Neuronal stem cell (in vitro differentiated cells): ENCODE data around the gene SMIM28. TPM values are rescaled to one million over a fixed set of nuclear protein-coding genes. Genes with fewer than 3 reads are reported as not detected.

ENCODE experiments used
- DNase-seq: peaks from one replicate; pipeline ENCODE4 v3.0.0-alpha.2; 2013; ENCODE audit warnings: low spot score
- H2AFZ ChIP-seq: one replicate; pipeline ENCODE4 v1.6.1; 2013; ENCODE audit warnings: mild to moderate bottlenecking, low read length, inconsistent platforms
- H2AK5ac ChIP-seq: 2 replicates; pipeline ENCODE4 v1.6.1; 2013; ENCODE audit warnings: low read depth, mild to moderate bottlenecking, inconsistent platforms, low read length, moderate library complexity, mixed read lengths
- H2BK120ac ChIP-seq: 2 replicates; pipeline ENCODE4 v1.6.1; 2013; ENCODE audit warnings: low read depth, mild to moderate bottlenecking, inconsistent platforms, low read length, moderate library complexity, mixed read lengths
- H2BK12ac ChIP-seq: one replicate; pipeline ENCODE4 v1.6.1; 2013; ENCODE audit warnings: low read length, inconsistent platforms
- H2BK15ac ChIP-seq: 2 replicates; pipeline ENCODE4 v1.6.1; 2013; ENCODE audit warnings: mild to moderate bottlenecking, low read length, inconsistent platforms, mixed read lengths
- H2BK5ac ChIP-seq: one replicate; pipeline ENCODE4 v1.6.1; 2013; ENCODE audit warnings: inconsistent platforms, mild to moderate bottlenecking, low read length, moderate library complexity
- H3K14ac ChIP-seq: one replicate; pipeline ENCODE4 v1.6.1; 2013; ENCODE audit warnings: low read length, inconsistent platforms
- H3K18ac ChIP-seq: 2 replicates; pipeline ENCODE4 v1.6.1; 2013; ENCODE audit warnings: low read length, inconsistent platforms
- H3K23ac ChIP-seq: 2 replicates; pipeline ENCODE4 v1.6.1; 2013; ENCODE audit warnings: low read depth, mild to moderate bottlenecking, mixed read lengths, low read length, inconsistent platforms; ENCODE audit not compliant: poor library complexity
- H3K27ac ChIP-seq: replicated peaks from 3 replicates; pipeline ENCODE4 v1.5.1; 2013; ENCODE audit warnings: low read length, inconsistent platforms
- H3K27me3 ChIP-seq, 3 experiments: 2 replicates each; pipeline ENCODE4 v1.6.1; 2013; ENCODE audit warnings: low read length in 3 of 3, mild to moderate bottlenecking in 2 of 3, inconsistent platforms in 1 of 3, low read depth in 1 of 3, mixed read lengths in 1 of 3, moderate library complexity in 1 of 3; ENCODE audit not compliant: control insufficient read depth in 3 of 3, insufficient read depth in 3 of 3
- H3K36me3 ChIP-seq, 2 donors: replicated peaks in 1 of 2; 2 replicates each; pipeline ENCODE4 v1.6.1; 2013; ENCODE audit warnings: low read length in 2 of 2; ENCODE audit not compliant: control insufficient read depth in 2 of 2, insufficient read depth in 2 of 2
- H3K4ac ChIP-seq: 2 replicates; pipeline ENCODE4 v1.6.1; 2013; ENCODE audit warnings: inconsistent platforms, mild to moderate bottlenecking, low read length, moderate library complexity
- H3K4me1 ChIP-seq, 2 donors: 1 replicate in 1 of 2; 2 replicates in 1 of 2; pipeline ENCODE4 v1.6.1; 2013; ENCODE audit warnings: low read length in 2 of 2, low read depth in 1 of 2; ENCODE audit not compliant: control insufficient read depth in 2 of 2, insufficient read depth in 1 of 2
- H3K4me2 ChIP-seq: one replicate; pipeline ENCODE4 v1.6.1; 2013; ENCODE audit warnings: mild to moderate bottlenecking, low read length, inconsistent platforms; ENCODE audit not compliant: insufficient read depth, poor library complexity, severe bottlenecking
- H3K4me3 ChIP-seq, 2 donors: 2 replicates each; pipeline ENCODE4 v1.5.1; 2013; ENCODE audit warnings: low read length in 2 of 2, mild to moderate bottlenecking in 2 of 2, inconsistent platforms in 1 of 2, moderate library complexity in 1 of 2
- H3K79me1 ChIP-seq: one replicate; pipeline ENCODE4 v1.6.1; 2013; ENCODE audit warnings: low read depth, mild to moderate bottlenecking, inconsistent platforms, low read length, moderate library complexity
- H3K9ac ChIP-seq: one replicate; pipeline ENCODE4 v1.6.1; 2013; ENCODE audit warnings: mild to moderate bottlenecking, low read depth, low read length, inconsistent platforms; ENCODE audit not compliant: poor library complexity
- H3K9me3 ChIP-seq, 2 donors: replicated peaks in 1 of 2; 2 replicates each; pipeline versions ENCODE3 to v1.6.1; 2013; ENCODE audit warnings: low read length in 2 of 2, mild to moderate bottlenecking in 2 of 2, inconsistent platforms in 1 of 2, low read depth in 1 of 2, mixed read lengths in 1 of 2, moderate library complexity in 1 of 2; ENCODE audit not compliant: control insufficient read depth in 2 of 2, insufficient read depth in 1 of 2
- H4K8ac ChIP-seq: one replicate; pipeline ENCODE4 v1.6.1; 2013; ENCODE audit warnings: low read depth, mild to moderate bottlenecking, inconsistent platforms, low read length, moderate library complexity
- H4K91ac ChIP-seq: one replicate; pipeline ENCODE4 v1.6.1; 2013; ENCODE audit warnings: low read length, low read depth, mild to moderate bottlenecking, inconsistent platforms; ENCODE audit not compliant: poor library complexity
- WGBS, 2 donors: extraction: QIAGEN DNeasy Blood & Tissue Kit; methylation state at CpG; one replicate each; pipeline ENCODE4 v1.1.7; 2013; ENCODE audit warnings: missing lambda C conversion rate in 2 of 2, mixed read lengths in 1 of 2; ENCODE audit not compliant: insufficient read length in 2 of 2, insufficient replicate concordance in 1 of 2; ENCODE audit errors: extremely low coverage in 2 of 2; 5-methylcytosine and 5-hydroxymethylcytosine counted together
- polyA plus RNA-seq, 2 experiments: library from polyadenylated mRNA; stranded (reverse); fragments of 200-250 nt; gene quantifications; one replicate each; pipeline ENCODE4 v1.2.3, GENCODE V29; 2013

Gene SMIM28
- not detected for polyA plus RNA-seq (2013, experiment 1 of 2)
- not detected for polyA plus RNA-seq (2013, experiment 2 of 2)

GRCh38 chr6:138377844-138378243 lies at the start of gene SMIM28:
Gene SMIM28 (plus strand): TSS chr6:138377905. CDS start chr6:138378073, 168 bp downstream.
- H2BK120ac ChIP-seq: no peak within 1 kb of the TSS
- H3K4me3 ChIP-seq: no peak within 1 kb of the TSS
- no peaks in the 10 kb centered on the region for H3K36me3 ChIP-seq
- no peak within 1 kb of the TSS for H4K91ac ChIP-seq
- no peak within 1 kb of the TSS for H3K27ac ChIP-seq
- H2AK5ac ChIP-seq: no peak within 1 kb of the TSS
- H3K4ac ChIP-seq: no peak within 1 kb of the TSS
- H3K23ac ChIP-seq: no peak within 1 kb of the TSS
- H2BK5ac ChIP-seq: no peak within 1 kb of the TSS
- no peak within 1 kb of the TSS for H3K14ac ChIP-seq
- H2BK12ac ChIP-seq: no peak within 1 kb of the TSS
- H3K27me3 ChIP-seq: peaks cover 0 to 4% (median 0%) of the 10 kb centered on the region in 3 experiments
- H2BK15ac ChIP-seq: no peak within 1 kb of the TSS
- no peak within 1 kb of the TSS for H3K18ac ChIP-seq
- H2AFZ ChIP-seq: no peak within 1 kb of the TSS
- no peaks in the 10 kb centered on the region for H3K4me1 ChIP-seq
- no peaks in the 10 kb centered on the region for H3K9me3 ChIP-seq
- WGBS, 2 donors: no CpG with 5 or more reads among the region's 6 CpGs
- H4K8ac ChIP-seq: peak within 1 kb of the TSS; percentile 86
- peaks cover 1% of the 10 kb centered on the region for H3K79me1 ChIP-seq
- H3K9ac ChIP-seq: no peak within 1 kb of the TSS
- no peak for DNase-seq
- H3K4me2 ChIP-seq: no peak within 1 kb of the TSS

GRCh38 chr6:138328210-138328609 lies 49.5 kb upstream of the SMIM28 start:
- H3K4me2 ChIP-seq: no peak overlapping the region
- H3K9me3 ChIP-seq: no peaks in the 10 kb centered on the region
- no peak overlapping the region for H3K14ac ChIP-seq
- no peak overlapping the region for H2AK5ac ChIP-seq
- no peak overlapping the region for H2BK120ac ChIP-seq
- no peak overlapping the region for H2BK12ac ChIP-seq
- no peak overlapping the region for H4K91ac ChIP-seq
- H3K4ac ChIP-seq: no peak overlapping the region
- no peak overlapping the region for H3K9ac ChIP-seq
- 100% methylated on average over 1 of the region's 3 CpGs; no CpG with 5 or more reads in 1 of the 2 donors for WGBS, 2 donors
- H3K27ac ChIP-seq: no peak overlapping the region
- DNase-seq: no peak
- H3K4me3 ChIP-seq: no peak overlapping the region
- no peak overlapping the region for H4K8ac ChIP-seq
- H3K4me1 ChIP-seq: peaks cover 0 to 3% of the 10 kb centered on the region in 2 donors
- H2AFZ ChIP-seq: no peak overlapping the region
- no peak overlapping the region for H2BK15ac ChIP-seq
- peaks cover 0 to 2% of the 10 kb centered on the region in 2 donors for H3K36me3 ChIP-seq
- no peak overlapping the region for H3K23ac ChIP-seq
- H3K27me3 ChIP-seq: no peaks in the 10 kb centered on the region
- H3K18ac ChIP-seq: no peak overlapping the region
- H2BK5ac ChIP-seq: no peak overlapping the region
- no peaks in the 10 kb centered on the region for H3K79me1 ChIP-seq

DNA sequence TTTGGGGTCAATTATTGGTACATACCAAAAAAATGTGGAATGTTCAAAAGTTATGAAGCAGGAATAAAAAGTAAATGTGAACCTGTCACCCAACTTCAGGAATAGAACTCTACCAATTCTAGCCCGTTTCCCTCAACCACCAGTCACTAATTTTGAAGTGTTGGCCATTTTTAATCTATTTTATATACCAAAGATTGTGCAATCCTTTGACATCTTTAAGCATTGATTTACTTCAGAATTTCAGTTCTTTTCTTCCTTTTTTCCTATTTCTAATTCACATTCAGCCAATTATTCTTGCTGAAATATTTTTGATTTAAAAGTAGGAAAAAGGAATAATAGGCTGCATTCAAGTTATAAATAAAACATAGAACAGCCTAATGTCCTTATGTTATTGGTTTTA lies 46.9 kb upstream of the SMIM28 start:
- Histone ChIP-seq H3K79me1 (no peaks in the 10 kb centered on the region), H3K9me3 (no peaks in the 10 kb centered on the region), H3K27ac (no peak overlapping the region), H3K9ac (no peak overlapping the region), H3K14ac (no peak overlapping the region), H4K91ac (no peak overlapping the region), H2BK120ac (no peak overlapping the region), H3K4me2 (no peak overlapping the region), H3K27me3 (no peaks in the 10 kb centered on the region), H3K4ac (no peak overlapping the region), H4K8ac (no peak overlapping the region), H3K4me1 (peaks cover 0 to 3% of the 10 kb centered on the region in 2 donors), H2BK12ac (no peak overlapping the region), H3K36me3 (no peaks in the 10 kb centered on the region), H3K4me3 (no peak overlapping the region), H2BK5ac (no peak overlapping the region), H2AFZ (no peak overlapping the region), H2AK5ac (no peak overlapping the region), H3K23ac (no peak overlapping the region), H3K18ac (no peak overlapping the region), H2BK15ac (no peak overlapping the region)
- DNase-seq: no peak
- no CpG with 5 or more reads among the region's 1 CpG for WGBS, 2 donors

DNA sequence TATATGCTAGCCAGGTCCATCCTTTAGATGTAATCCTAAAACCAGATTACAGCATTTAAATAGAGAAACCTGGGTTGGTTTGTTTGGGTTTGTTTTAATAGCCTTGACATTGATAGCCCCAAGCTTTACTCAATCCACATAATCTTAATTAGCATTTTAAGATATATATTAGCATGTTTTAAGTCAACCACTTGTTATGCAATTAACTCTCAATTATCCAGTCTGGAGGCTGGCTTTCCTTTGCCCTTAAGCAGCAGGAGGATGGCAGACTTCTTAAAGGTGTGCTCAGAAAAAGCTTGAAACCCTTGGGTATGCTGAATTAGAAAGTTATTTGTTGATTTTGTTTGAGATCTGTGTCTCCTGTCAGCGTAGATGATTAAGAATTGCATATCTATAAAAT lies 46.3 kb upstream of the SMIM28 start:
- H4K8ac ChIP-seq: no peak overlapping the region
- no peak overlapping the region for H3K14ac ChIP-seq
- H2AK5ac ChIP-seq: no peak overlapping the region
- no peak overlapping the region for H3K9ac ChIP-seq
- no peak for DNase-seq
- H3K4me3 ChIP-seq: no peak overlapping the region
- no peak overlapping the region for H2BK12ac ChIP-seq
- no peaks in the 10 kb centered on the region for H3K27me3 ChIP-seq
- no peak overlapping the region for H4K91ac ChIP-seq
- H3K4me1 ChIP-seq: peaks cover 0 to 3% of the 10 kb centered on the region in 2 donors
- H3K4ac ChIP-seq: no peak overlapping the region
- no peak overlapping the region for H3K27ac ChIP-seq
- H3K4me2 ChIP-seq: no peak overlapping the region
- WGBS, 2 donors: no CpG with 5 or more reads among the region's 1 CpG
- no peaks in the 10 kb centered on the region for H3K9me3 ChIP-seq
- H3K18ac ChIP-seq: no peak overlapping the region
- no peak overlapping the region for H2BK5ac ChIP-seq
- H3K79me1 ChIP-seq: no peaks in the 10 kb centered on the region
- no peak overlapping the region for H2BK120ac ChIP-seq
- H3K23ac ChIP-seq: no peak overlapping the region
- peaks cover 0 to 2% of the 10 kb centered on the region in 2 donors for H3K36me3 ChIP-seq
- H2BK15ac ChIP-seq: no peak overlapping the region
- no peak overlapping the region for H2AFZ ChIP-seq
